HepG2 (cell line): ENCODE data around the gene BBOX1. TPM values are rescaled to one million over a fixed set of nuclear protein-coding genes. Genes with fewer than 3 reads are reported as not detected.

Experiments
- PHF8 ChIP-seq: sonication (generic); formaldehyde crosslinking; IDR thresholded peaks from 2 replicates; pipeline ENCODE4 v1.5.0; 2020; ENCODE audit warnings: missing genetic modification reagents
- SP140L ChIP-seq: sonication (generic); formaldehyde crosslinking; IDR thresholded peaks from 2 replicates; pipeline ENCODE4 v1.4.0; 2020; ENCODE audit warnings: missing genetic modification reagents, borderline replicate concordance
- ZEB1 ChIP-seq: IDR thresholded peaks from 2 replicates; pipeline ENCODE4 v1.6.1; 2012; ENCODE audit warnings: mild to moderate bottlenecking, low read depth, inconsistent platforms; ENCODE audit not compliant: insufficient replicate concordance
- ZNF264 ChIP-seq: sonication (generic); formaldehyde crosslinking; IDR thresholded peaks from 2 replicates; pipeline ENCODE4 v1.4.0; 2020; ENCODE audit warnings: missing genetic modification reagents
- ZNF670 ChIP-seq: sonication (generic); formaldehyde crosslinking; IDR thresholded peaks from 2 replicates; pipeline ENCODE4 v1.8.0; 2022; ENCODE audit warnings: mild to moderate bottlenecking, missing genetic modification reagents, borderline replicate concordance
- ZNF878 ChIP-seq: sonication (generic); formaldehyde crosslinking; IDR thresholded peaks from 2 replicates; pipeline ENCODE4 v1.8.1; 2023; ENCODE audit warnings: mild to moderate bottlenecking, missing genetic modification reagents, moderate library complexity
- polyA plus RNA-seq, 8 experiments: library from polyadenylated mRNA; depleted of rRNA in 3 of 8; stranded (reverse) in 7 of 8; unstranded in 1 of 8; fragments of >200 nt; fragmentation: Illumina TruSeq in 4 of 8; extraction: Trizol in 4 of 8; gene quantifications; 2 replicates each; pipeline versions ENCODE4 v1.2.1 to v1.2.3, GENCODE V29; 2011 to 2016; ENCODE audit warnings: low read depth in 4 of 8, missing spikeins in 1 of 8, mixed read lengths in 1 of 8; ENCODE audit not compliant: insufficient read depth in 1 of 8
- total RNA-seq, 5 experiments: library from RNA; depleted of rRNA; stranded (reverse); fragments of >200 nt; fragmentation: Illumina TruSeq; extraction: Trizol; gene quantifications; 2 replicates each; pipeline ENCODE4 v1.2.3, GENCODE V29; 2016; ENCODE audit warnings: low read depth in 1 of 5
- TF ChIP-seq, protein P1 (sequence below), 2 experiments: fragments of 450-650 bp in 1 of 2; sonication (generic) in 1 of 2; formaldehyde crosslinking; IDR thresholded peaks; 2 replicates each; pipeline versions ENCODE4 v1.5.0 to v1.8.0; 2020 to 2022; ENCODE audit warnings: mild to moderate bottlenecking in 1 of 2, missing genetic modification reagents in 1 of 2
- TF ChIP-seq, protein P2 (sequence below): sonication (generic); formaldehyde crosslinking; IDR thresholded peaks from 2 replicates; pipeline ENCODE4 v1.4.0; 2020; ENCODE audit warnings: missing genetic modification reagents
- TF ChIP-seq, protein P3 (sequence below): sonication (generic); formaldehyde crosslinking; IDR thresholded peaks from 2 replicates; pipeline ENCODE4 v1.4.0; 2020; ENCODE audit warnings: missing genetic modification reagents
- TF ChIP-seq, protein P4 (sequence below): sonication (generic); formaldehyde crosslinking; IDR thresholded peaks from 2 replicates; pipeline ENCODE4 v1.9.0; 2021; ENCODE audit warnings: missing genetic modification reagents, mild to moderate bottlenecking, borderline replicate concordance

Gene BBOX1
- total and polyA plus RNA-seq, 2 of the 13 experiments (the other 11 are each of a cell fraction or from before 2014, with no cell fraction given), result not detected

DNA sequence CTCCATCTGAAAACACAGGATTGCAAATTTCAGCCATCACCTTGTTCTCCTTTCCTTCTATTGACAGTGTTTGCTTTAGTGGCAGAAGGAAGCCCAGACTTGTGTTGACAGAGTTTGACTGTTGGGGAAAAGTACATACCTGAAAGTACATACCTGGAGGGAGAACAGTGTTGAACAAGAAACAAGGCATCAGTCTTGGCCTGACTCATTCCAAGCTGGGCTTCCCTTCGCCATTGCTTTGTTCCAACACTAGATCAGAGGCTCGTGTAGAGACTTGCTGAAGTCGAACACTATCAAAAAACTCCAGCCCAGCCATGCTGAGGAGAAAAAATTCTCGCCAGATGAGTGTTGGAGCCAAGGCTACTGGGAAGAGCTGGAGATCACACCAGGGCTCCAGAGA is 133.4 kb downstream of the BBOX1 start (continued):
- TF ChIP-seq, protein P1, sequence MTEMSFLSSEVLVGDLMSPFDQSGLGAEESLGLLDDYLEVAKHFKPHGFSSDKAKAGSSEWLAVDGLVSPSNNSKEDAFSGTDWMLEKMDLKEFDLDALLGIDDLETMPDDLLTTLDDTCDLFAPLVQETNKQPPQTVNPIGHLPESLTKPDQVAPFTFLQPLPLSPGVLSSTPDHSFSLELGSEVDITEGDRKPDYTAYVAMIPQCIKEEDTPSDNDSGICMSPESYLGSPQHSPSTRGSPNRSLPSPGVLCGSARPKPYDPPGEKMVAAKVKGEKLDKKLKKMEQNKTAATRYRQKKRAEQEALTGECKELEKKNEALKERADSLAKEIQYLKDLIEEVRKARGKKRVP (CRISPR knock-in tag; IDR thresholded peaks at IDR 0.05), result no peak
- TF ChIP-seq, protein P2, sequence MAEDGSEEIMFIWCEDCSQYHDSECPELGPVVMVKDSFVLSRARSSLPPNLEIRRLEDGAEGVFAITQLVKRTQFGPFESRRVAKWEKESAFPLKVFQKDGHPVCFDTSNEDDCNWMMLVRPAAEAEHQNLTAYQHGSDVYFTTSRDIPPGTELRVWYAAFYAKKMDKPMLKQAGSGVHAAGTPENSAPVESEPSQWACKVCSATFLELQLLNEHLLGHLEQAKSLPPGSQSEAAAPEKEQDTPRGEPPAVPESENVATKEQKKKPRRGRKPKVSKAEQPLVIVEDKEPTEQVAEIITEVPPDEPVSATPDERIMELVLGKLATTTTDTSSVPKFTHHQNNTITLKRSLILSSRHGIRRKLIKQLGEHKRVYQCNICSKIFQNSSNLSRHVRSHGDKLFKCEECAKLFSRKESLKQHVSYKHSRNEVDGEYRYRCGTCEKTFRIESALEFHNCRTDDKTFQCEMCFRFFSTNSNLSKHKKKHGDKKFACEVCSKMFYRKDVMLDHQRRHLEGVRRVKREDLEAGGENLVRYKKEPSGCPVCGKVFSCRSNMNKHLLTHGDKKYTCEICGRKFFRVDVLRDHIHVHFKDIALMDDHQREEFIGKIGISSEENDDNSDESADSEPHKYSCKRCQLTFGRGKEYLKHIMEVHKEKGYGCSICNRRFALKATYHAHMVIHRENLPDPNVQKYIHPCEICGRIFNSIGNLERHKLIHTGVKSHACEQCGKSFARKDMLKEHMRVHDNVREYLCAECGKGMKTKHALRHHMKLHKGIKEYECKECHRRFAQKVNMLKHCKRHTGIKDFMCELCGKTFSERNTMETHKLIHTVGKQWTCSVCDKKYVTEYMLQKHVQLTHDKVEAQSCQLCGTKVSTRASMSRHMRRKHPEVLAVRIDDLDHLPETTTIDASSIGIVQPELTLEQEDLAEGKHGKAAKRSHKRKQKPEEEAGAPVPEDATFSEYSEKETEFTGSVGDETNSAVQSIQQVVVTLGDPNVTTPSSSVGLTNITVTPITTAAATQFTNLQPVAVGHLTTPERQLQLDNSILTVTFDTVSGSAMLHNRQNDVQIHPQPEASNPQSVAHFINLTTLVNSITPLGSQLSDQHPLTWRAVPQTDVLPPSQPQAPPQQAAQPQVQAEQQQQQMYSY (CRISPR knock-in tag), result peak; percentile 70
- TF ChIP-seq, protein P3, sequence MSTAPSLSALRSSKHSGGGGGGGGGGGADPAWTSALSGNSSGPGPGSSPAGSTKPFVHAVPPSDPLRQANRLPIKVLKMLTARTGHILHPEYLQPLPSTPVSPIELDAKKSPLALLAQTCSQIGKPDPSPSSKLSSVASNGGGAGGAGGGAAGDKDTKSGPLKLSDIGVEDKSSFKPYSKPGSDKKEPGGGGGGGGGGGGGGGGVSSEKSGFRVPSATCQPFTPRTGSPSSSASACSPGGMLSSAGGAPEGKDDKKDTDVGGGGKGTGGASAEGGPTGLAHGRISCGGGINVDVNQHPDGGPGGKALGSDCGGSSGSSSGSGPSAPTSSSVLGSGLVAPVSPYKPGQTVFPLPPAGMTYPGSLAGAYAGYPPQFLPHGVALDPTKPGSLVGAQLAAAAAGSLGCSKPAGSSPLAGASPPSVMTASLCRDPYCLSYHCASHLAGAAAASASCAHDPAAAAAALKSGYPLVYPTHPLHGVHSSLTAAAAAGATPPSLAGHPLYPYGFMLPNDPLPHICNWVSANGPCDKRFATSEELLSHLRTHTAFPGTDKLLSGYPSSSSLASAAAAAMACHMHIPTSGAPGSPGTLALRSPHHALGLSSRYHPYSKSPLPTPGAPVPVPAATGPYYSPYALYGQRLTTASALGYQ (CRISPR knock-in tag), result no peak
- no peak for TF ChIP-seq ZNF264 (CRISPR knock-in tag)
- no peak for TF ChIP-seq ZNF670 (CRISPR knock-in tag)
- TF ChIP-seq PHF8 (CRISPR knock-in tag), result no peak
- no peak for TF ChIP-seq SP140L (CRISPR knock-in tag)
- TF ChIP-seq, protein P4, sequence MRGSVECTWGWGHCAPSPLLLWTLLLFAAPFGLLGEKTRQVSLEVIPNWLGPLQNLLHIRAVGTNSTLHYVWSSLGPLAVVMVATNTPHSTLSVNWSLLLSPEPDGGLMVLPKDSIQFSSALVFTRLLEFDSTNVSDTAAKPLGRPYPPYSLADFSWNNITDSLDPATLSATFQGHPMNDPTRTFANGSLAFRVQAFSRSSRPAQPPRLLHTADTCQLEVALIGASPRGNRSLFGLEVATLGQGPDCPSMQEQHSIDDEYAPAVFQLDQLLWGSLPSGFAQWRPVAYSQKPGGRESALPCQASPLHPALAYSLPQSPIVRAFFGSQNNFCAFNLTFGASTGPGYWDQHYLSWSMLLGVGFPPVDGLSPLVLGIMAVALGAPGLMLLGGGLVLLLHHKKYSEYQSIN (CRISPR knock-in tag), result no peak
- no peak for TF ChIP-seq ZNF878 (CRISPR knock-in tag)
- peak; percentile 32 for TF ChIP-seq ZEB1
- TF ChIP-seq, all 625 proteins: peak for 5
